Medulla oblongata (tissue), 1 donor: ENCODE data around the gene TRIM10.
A peak's percentile ranks its signal among the peaks of the same experiment; 100 is the strongest.
"Not testable (repeated sequence)": the region's sequence is repeated elsewhere in the genome, so short reads cannot be mapped to it uniquely, and the experiment has no call there.

ENCODE experiments used
- DNase-seq: peaks from one replicate; pipeline ENCODE4 v3.0.0-alpha.2; 2015; ENCODE audit errors: extremely low spot score

The TRIM10 gene

DNA sequence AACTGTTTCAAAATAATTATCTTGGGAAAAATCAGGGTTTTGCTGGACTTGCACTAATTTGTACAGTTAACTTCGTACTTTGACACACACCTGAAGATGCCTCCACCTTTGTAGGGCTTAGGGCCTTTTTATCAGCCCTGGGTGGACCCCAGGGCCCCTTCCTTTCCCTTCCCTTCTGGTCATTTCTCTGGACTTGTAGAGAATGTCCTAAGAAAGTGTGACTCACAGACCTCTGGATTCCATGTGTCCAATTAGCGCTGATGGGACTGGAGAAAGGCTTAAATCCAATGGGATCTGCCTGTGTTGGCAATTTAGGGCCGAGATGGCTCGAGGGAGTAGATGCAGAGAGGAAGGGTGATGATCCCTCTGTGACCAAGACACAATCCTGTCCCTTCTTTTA, 11.7 kb upstream of the TRIM10 start:
- DNase-seq = no peak

- DNase-seq = no peak
These were observed 10.9 kb upstream of the TRIM10 start for GRCh38 chr6:30171677-30172471.

- peak; percentile 61 for DNase-seq
These were observed 8.9 kb upstream of the TRIM10 start for GRCh38 chr6:30169658-30170614.

DNA sequence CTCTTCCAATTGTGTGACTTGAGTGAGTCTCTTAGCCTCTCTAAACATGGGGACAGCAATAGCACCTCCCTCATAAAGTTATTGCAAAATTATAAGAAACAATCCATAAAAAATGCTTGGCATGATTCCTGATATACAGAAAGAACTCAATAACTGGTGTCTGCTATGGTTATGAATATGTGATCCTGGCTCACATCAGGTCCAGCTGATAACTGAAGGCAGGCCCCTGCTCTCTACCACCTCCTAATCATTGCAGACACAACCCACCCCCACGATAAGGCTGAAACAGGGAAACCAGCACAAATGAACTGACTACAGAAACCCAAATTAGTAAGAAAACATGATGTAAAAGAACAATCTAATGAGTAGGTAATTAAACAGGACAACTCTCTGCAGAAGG, 7.7 kb upstream of the TRIM10 start:
- no peak for DNase-seq

GRCh38 chr6:30167101-30167500, 6.1 kb upstream of the TRIM10 start:
- DNase-seq = no peak

GRCh38 chr6:30165238-30165637, 4.2 kb upstream of the TRIM10 start:
- not testable (repeated sequence) for DNase-seq

- no peak for DNase-seq
These were observed 3.7 kb upstream of the TRIM10 start for GRCh38 chr6:30164714-30165113.

GRCh38 chr6:30163918-30164654, 3.1 kb upstream of the TRIM10 start:
- DNase-seq = no peak

GRCh38 chr6:30163090-30163917, 2.3 kb upstream of the TRIM10 start, which contains the start of gene TRIM15:
Gene TRIM15 (plus strand): TSS chr6:30163546. CDS start chr6:30163685, 139 bp downstream.
- DNase-seq = no peak

GRCh38 chr6:30162265-30163089, 1.5 kb upstream of the TRIM10 start:
- DNase-seq = no peak

DNA sequence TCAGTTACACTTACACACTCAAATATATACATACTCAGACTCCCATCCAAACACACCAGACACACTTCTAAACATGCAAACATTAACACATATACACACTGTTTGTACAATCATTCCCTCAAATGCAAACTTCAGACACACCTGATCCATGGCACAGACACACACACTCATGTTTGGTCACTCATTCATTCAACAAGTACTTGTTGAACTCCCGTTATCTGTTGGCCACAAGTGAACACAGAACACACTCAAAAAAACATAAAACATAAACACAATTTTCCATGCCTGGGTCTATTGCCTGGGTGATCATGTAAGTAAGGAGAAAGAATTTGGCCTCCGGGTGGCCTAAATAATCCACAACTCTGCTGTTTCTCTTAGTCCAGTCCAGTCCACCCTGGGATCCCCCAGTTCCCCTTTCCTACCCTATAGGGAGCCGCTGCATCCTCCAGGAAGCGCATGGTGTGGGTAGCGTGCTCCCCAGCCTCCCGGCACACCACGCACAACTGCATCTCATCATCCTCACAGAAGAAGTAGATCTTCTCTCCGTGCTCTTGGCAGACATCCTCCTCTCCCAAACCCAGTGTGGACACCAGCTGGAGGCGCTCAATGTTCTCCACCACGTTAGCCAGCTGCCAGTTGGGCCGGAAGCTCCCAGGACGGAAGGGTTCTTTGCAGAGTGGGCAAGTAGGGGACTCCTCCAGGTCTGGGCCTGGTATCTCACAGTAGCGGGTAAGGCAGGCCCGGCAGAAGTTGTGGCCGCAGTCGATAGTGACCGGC, 815 bp downstream of the TRIM10 start:
- DNase-seq = no peak

- DNase-seq = no peak
These were observed 2.5 kb downstream of the TRIM10 start for GRCh38 chr6:30158475-30159040.

- DNase-seq = no peak
These were observed 3.0 kb downstream of the TRIM10 start for GRCh38 chr6:30157999-30158398.

DNA sequence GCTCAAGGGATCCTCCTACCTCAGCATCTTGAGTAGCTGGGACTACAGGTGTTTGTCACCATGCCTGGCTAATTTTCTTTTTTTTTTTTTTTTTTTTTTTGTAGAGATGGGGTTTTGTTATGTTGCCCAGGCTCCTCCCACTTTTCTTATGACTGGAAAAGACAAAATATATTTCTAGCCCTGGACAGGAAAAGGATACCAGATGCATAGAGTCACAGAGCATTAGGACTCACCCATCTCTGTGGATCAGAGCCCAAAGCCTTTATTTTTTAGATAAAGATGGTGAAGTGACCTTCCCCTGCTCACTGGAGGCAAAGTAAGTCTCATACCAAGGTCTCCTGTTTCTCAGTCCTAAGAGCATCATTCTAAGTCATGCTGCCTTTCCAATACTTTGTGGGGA, 3.4 kb downstream of the TRIM10 start:
- no peak for DNase-seq

- no peak for DNase-seq
These were observed 4.2 kb downstream of the TRIM10 start for GRCh38 chr6:30156774-30157173.

- no peak for DNase-seq
These were observed 4.8 kb downstream of the TRIM10 start for GRCh38 chr6:30156262-30156599.

DNA sequence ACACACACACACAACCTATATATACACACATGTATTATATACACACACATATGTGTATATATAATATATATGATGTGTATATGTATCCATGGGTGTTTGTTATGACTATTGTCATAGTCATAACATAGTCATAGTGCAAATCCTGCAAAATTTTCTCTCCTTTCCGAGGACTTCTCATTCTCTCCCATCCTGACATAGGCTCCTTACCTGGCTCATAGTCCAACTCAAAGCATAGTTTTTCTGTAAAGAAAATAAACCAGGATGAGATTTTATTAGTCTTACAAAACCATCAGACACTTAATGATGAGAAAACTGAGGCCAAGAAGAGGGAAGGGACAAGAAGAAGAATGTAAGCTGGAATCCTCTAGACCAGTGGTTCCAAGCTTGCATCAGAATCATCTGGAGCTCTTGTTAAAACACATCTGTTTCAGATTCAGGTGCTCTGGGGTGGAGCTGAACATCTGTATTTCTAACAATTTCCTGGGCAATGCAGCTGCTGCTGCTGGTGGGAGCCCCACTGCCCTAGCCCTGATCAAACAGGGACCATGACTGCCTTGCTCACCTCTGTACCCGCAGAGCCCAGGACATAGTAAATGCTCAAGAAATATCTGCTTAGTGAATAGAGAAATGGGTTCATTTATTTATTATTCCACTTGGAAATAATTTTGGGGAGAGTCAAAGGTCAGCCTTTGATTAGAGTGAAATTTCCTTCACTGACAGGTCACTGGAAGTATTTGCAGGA, 5.3 kb downstream of the TRIM10 start:
- no peak for DNase-seq

- DNase-seq = no peak
These were observed 6.1 kb downstream of the TRIM10 start for GRCh38 chr6:30154709-30155519.
